Body of pancreas (tissue), 4 donors: ENCODE measurements around the gene NPR3. TPM values are rescaled to one million over a fixed set of nuclear protein-coding genes. Genes with fewer than 3 reads are reported as not detected.

ENCODE experiments used
- ATAC-seq: fragments of 150-250 bp; one replicate; pipeline ENCODE4 v1.9.1; 2016
- DNase-seq, 4 donors: peaks; one replicate each; pipeline ENCODE4 v3.0.0-alpha.2; 2019
- H3K27ac ChIP-seq, 4 donors: fragments of 200-600 bp; sonication (generic); 1 replicate in 3 of 4; 2 replicates in 1 of 4; pipeline versions ENCODE4 v1.5.1 to v1.6.1; 2016 to 2019; ENCODE audit warnings: mild to moderate bottlenecking in 1 of 4, mixed read lengths in 1 of 4, moderate library complexity in 1 of 4
- H3K27me3 ChIP-seq, 2 donors: fragments of 200-600 bp; sonication (generic); one replicate each; pipeline ENCODE4 v1.6.0; 2016; ENCODE audit warnings: mild to moderate bottlenecking in 1 of 2
- H3K36me3 ChIP-seq, 2 donors: fragments of 200-600 bp; sonication (generic); replicated peaks in 1 of 2; 2 replicates each; pipeline ENCODE4 v1.5.1; 2016; ENCODE audit warnings: low read depth in 2 of 2; ENCODE audit not compliant: insufficient read depth in 1 of 2
- H3K4me1 ChIP-seq: fragments of 200-600 bp; sonication (generic); one replicate; pipeline ENCODE4 v1.6.0; 2016
- H3K4me3 ChIP-seq, 2 donors: fragments of 200-600 bp; sonication (generic); 1 replicate in 1 of 2; 2 replicates in 1 of 2; pipeline ENCODE4 v1.5.1; 2016 to 2019
- H3K9me3 ChIP-seq, 3 donors: fragments of 200-600 bp; sonication (generic); 1 replicate in 2 of 3; 2 replicates in 1 of 3; pipeline ENCODE4 v1.5.1; 2016
- CTCF ChIP-seq, 7 experiments: fragments of 450-650 bp in 4 of 7; fragments of 200-600 bp in 3 of 7; sonication (generic) in 3 of 7; IDR thresholded peaks; one replicate each; pipeline ENCODE4 v1.5.1; 2016 to 2019; ENCODE audit warnings: antibody characterized with exemption in 7 of 7
- POLR2A ChIP-seq, 3 donors: fragments of 450-650 bp; IDR thresholded peaks; one replicate each; pipeline ENCODE4 v1.6.1; 2016; ENCODE audit warnings: antibody characterized with exemption in 3 of 3, mild to moderate bottlenecking in 2 of 3
- WGBS, 2 donors: methylation state at CpG; one replicate each; pipeline ENCODE4 v1.1.5; 2017; 5-methylcytosine and 5-hydroxymethylcytosine counted together
- intact Hi-C: fragments of 100-400 bp; cut with DNase I; formaldehyde crosslinking; loops from one replicate; pipeline ENCODE4 v1.15.1; 2023
- total RNA-seq, 2 donors: library from RNA; depleted of rRNA; stranded (reverse); fragments of >200 nt; gene quantifications; one replicate each; pipeline ENCODE4 v1.1.0, GENCODE V29; 2016

Gene NPR3
- total RNA-seq, 2 donors from 2014 or later = 2.6 to 4.7 TPM

- no peaks in the 10 kb centered on the region for H3K36me3 ChIP-seq
- 46 to 58% methylated on average over 4 of the region's 4 CpGs for WGBS, 2 donors
- no peak overlapping the region for H3K27ac ChIP-seq
- no peaks in the 10 kb centered on the region for H3K27me3 ChIP-seq
- intact Hi-C loops = no loop called here
- TF ChIP-seq CTCF (IDR thresholded peaks at IDR 0.05) (no peak), POLR2A (IDR thresholded peaks at IDR 0.05) (no peak)
- DNase-seq = no peak
- no peaks in the 10 kb centered on the region for H3K9me3 ChIP-seq
- H3K4me1 ChIP-seq = peaks cover 20% of the 10 kb centered on the region
- no peak for ATAC-seq
- H3K4me3 ChIP-seq = no peak overlapping the region
Observed at GRCh38 chr5:32837211-32837610, 126.1 kb downstream of the NPR3 start.

DNA sequence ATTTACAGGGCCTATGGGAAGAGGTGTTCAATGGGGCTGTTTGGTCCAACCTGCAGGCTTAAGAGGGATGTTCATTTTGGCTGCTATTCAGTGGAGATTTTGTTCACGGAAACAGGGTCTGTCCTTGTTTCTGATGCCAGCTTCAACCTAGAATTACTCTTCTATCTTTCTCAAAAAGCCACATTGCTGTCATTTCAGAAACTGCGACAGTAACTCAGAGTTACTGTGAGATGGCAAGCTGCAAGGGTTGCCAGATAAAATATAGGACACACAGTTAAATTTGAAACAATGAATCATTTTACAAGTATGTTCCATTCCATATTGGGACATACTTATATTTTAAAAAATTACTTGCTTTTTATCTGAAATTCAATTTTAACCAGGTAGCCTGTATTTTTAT is 128.0 kb downstream of the NPR3 start:
- Histone ChIP-seq H3K27me3 (no peaks in the 10 kb centered on the region), H3K36me3 (no peaks in the 10 kb centered on the region), H3K4me3 (no peak overlapping the region), H3K9me3 (no peaks in the 10 kb centered on the region), H3K4me1 (peaks cover 1% of the 10 kb centered on the region), H3K27ac (no peak overlapping the region)
- DNase-seq (no peak), ATAC-seq (no peak)
- intact Hi-C loops = no loop called here
- no peak for TF ChIP-seq CTCF (IDR thresholded peaks at IDR 0.05)
- no peak for TF ChIP-seq POLR2A (IDR thresholded peaks at IDR 0.05)
- 63 to 69% methylated on average over 2 of the region's 2 CpGs for WGBS, 2 donors

- intact Hi-C loops = no loop called here
- 70 to 86% methylated on average over 3 of the region's 3 CpGs for WGBS, 2 donors
- Histone ChIP-seq H3K4me1 (no peaks in the 10 kb centered on the region), H3K27me3 (no peaks in the 10 kb centered on the region), H3K27ac (no peak overlapping the region), H3K36me3 (no peaks in the 10 kb centered on the region), H3K9me3 (no peaks in the 10 kb centered on the region), H3K4me3 (no peak overlapping the region)
- no peak for ATAC-seq
- TF ChIP-seq CTCF (IDR thresholded peaks at IDR 0.05) (no peak), POLR2A (IDR thresholded peaks at IDR 0.05) (no peak)
- DNase-seq = no peak
Observed at GRCh38 chr5:32840606-32841005, 129.5 kb downstream of the NPR3 start.

Other genes starting within 250 kb of the NPR3 start
- 100 to 1,000 TPM in 1 of 2 donors, 10 to 100 TPM in 1; 30.1 to 168 TPM for gene SUB1, start 125.8 kb upstream of the NPR3 start, total RNA-seq